Activated naive CD4-positive, alpha-beta T cell treated with anti-CD3 and anti-CD28 coated beads, Interleukin-2, amount 50 U/mL, for 24 hours (primary cell): Measurements from ENCODE around the gene AGRN.
"Not testable (repeated sequence)": the region's sequence is repeated elsewhere in the genome, so short reads cannot be mapped to it uniquely, and the experiment has no call there.

Source experiments
- H3K27ac Mint-ChIP-seq: one replicate; pipeline ENCODE4 v1.8.0; 2021; ENCODE audit warnings: mild to moderate bottlenecking, mixed read lengths
- H3K27me3 Mint-ChIP-seq: one replicate; pipeline ENCODE4 v1.8.0; 2021; ENCODE audit warnings: mixed read lengths
- H3K36me3 Mint-ChIP-seq: one replicate; pipeline ENCODE4 v1.8.0; 2021; ENCODE audit warnings: mixed read lengths
- H3K4me1 Mint-ChIP-seq: one replicate; pipeline ENCODE4 v1.8.0; 2021; ENCODE audit warnings: mixed read lengths
- H3K4me3 Mint-ChIP-seq: one replicate; pipeline ENCODE4 v1.8.0; 2021; ENCODE audit warnings: mild to moderate bottlenecking, mixed read lengths
- H3K9me3 Mint-ChIP-seq: one replicate; pipeline ENCODE4 v1.8.0; 2021; ENCODE audit warnings: mixed read lengths

The AGRN gene

DNA sequence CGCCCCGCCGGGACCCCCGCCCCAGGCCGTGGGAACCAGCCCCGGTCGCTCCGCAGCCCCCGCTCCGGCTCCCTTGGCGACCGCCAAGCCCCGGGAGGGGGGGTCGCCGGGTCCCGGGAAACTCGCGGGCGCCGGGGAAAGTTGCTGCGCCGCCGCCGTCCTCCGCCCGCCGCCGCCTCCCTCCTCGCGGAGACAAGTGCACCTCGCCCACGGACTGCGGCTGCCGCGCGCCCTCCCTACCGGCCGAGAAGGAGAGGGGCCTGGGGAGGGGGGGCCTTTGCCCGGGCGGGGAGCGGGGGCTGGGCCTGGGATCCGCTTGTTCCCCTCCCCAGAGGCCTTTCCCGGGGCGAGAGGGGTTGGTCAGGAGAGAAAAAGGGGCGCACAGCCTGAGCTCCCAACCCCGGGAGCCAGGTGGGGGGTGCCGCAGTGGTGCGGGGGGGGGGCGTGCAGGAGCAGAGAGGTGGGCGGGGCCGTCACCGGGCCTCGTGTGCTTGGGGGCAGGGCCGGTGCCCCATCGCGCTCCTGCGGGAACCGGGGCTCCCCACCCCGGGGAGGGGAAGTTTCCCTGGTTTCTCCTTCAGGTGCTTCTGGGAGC is 592 bp downstream of the AGRN start:
- Mint-ChIP-seq H3K4me3 (no peak overlapping the region), H3K36me3 (no peaks in the 10 kb centered on the region), H3K27me3 (no peaks in the 10 kb centered on the region), H3K4me1 (peaks cover 13% of the 10 kb centered on the region), H3K27ac (no peak overlapping the region), H3K9me3 (no peaks in the 10 kb centered on the region)

DNA sequence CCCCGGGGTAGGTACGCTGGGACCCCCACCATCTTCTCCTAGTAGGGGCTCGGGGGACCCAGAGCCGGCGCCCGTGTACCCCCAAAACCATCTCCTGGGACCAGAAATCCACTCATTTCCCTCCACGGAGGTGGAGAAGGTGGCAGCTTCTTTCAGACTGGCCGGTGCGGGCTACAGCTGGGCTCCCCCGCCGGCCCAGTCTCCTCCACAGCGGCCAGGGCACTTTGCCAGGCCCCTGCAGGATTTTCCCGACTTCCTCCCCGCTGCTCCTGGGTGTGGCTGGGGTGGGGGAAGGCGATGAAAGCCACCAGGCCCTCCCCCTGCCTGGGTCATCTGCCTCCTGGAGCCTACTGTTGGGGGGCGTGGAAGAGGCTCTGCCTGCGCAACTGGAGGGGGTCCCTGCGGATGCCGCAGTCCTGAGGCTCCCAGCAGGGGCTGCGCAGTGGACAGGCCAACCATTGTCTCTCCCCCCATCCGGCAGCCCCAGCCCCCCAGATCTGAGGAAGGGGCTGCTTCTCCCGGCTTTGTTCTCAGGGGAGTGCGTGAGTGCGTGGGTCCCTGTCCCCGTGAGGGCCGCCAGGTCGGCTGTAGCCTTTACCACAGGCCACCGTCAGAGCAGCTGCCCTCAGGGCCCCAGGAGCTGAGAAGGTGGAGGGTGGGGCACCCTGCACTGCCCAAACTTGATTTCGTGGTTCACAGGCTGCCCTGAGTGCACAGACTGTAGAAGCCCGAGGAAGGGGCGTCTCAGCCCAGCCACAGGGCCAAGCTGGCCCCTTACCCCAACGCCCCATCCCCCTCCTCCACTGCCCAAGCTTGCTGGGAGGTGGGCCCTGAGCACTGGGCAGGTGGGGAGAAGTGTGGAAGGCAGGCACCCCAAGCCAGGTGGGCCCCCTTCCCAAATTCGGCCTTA is 1.3 kb downstream of the AGRN start:
- H3K4me3 Mint-ChIP-seq: no peak overlapping the region
- no peak overlapping the region for H3K27ac Mint-ChIP-seq
- H3K4me1 Mint-ChIP-seq: peaks cover 13% of the 10 kb centered on the region
- H3K9me3 Mint-ChIP-seq: no peaks in the 10 kb centered on the region
- H3K27me3 Mint-ChIP-seq: no peaks in the 10 kb centered on the region
- H3K36me3 Mint-ChIP-seq: no peaks in the 10 kb centered on the region

DNA sequence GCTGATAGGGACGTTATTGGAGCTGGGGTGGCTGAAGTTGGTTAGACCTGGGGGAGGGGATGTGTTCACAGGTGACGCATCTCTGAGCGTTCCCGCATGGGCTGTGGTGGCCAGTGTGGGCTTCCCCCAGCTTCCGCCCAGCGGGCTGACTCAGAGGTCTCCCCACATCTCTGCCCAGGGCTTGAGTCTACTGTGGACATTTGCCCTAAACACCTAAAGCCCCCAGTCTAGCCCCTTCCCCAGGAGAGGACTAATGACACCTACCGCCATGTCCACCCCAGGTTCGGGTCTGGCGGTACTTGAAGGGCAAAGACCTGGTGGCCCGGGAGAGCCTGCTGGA is 2.0 kb downstream of the AGRN start:
- Mint-ChIP-seq H3K36me3 (no peaks in the 10 kb centered on the region), H3K27ac (no peak overlapping the region), H3K4me1 (peaks cover 13% of the 10 kb centered on the region), H3K27me3 (no peaks in the 10 kb centered on the region), H3K9me3 (no peaks in the 10 kb centered on the region), H3K4me3 (peak overlapping the region; percentile 15)

DNA sequence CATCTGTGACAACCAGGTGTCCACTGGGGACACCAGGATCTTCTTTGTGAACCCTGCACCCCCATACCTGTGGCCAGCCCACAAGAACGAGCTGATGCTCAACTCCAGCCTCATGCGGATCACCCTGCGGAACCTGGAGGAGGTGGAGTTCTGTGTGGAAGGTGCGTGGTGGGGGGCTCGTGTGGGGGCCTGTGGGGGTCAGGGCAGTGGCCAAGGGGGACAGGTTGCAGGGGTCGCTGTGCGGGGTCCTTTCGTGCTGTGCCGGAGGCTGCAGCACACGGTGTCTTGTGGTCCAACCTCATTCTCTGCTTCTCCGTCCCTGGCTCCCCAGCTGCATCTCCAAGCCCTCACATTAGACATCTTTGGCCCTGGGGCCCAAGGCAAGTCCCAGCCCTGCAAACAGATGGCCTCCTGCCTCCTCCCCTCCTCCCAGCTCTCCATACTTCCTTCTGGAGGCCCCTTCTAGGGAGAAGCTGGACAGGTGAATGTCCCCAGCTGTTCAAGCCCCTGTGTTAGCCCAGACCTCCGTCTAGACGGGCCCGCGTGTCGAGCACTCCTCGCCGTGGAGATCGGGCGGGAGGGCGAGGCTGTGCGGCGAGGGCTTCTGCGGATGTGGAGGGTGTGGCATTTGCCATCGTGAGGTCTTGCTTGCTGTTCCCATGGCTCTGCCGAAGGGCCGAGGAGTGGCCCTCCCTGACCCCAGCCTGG is 2.5 kb downstream of the AGRN start:
- no peaks in the 10 kb centered on the region for H3K36me3 Mint-ChIP-seq
- no peaks in the 10 kb centered on the region for H3K9me3 Mint-ChIP-seq
- peaks cover 9% of the 10 kb centered on the region for H3K4me1 Mint-ChIP-seq
- no peak overlapping the region for H3K27ac Mint-ChIP-seq
- H3K4me3 Mint-ChIP-seq: no peak overlapping the region
- no peaks in the 10 kb centered on the region for H3K27me3 Mint-ChIP-seq

DNA sequence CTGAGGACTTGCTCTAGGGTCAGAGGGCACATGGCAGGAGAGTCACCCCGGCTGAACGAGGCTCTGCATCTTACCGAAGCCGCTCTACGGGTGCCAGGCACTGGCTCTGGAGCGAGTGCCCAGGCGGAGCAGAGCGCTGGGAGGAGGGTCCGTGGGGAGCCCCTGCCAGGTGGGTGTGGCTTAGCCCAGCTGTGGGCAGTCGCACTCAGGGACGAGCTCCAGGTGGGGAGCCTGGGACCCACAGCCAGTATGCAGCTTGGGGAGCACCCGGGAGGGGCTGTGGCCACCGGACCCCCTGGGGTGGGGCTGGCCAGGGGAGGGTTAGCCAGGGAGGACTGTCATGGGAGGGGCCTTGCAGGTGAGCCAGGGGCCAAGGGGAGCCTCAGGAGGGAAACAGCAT is 3.8 kb downstream of the AGRN start:
- Mint-ChIP-seq H3K4me3 (no peak overlapping the region), H3K9me3 (no peaks in the 10 kb centered on the region), H3K27ac (no peak overlapping the region), H3K36me3 (no peaks in the 10 kb centered on the region), H3K4me1 (peaks cover 6% of the 10 kb centered on the region), H3K27me3 (no peaks in the 10 kb centered on the region)

DNA sequence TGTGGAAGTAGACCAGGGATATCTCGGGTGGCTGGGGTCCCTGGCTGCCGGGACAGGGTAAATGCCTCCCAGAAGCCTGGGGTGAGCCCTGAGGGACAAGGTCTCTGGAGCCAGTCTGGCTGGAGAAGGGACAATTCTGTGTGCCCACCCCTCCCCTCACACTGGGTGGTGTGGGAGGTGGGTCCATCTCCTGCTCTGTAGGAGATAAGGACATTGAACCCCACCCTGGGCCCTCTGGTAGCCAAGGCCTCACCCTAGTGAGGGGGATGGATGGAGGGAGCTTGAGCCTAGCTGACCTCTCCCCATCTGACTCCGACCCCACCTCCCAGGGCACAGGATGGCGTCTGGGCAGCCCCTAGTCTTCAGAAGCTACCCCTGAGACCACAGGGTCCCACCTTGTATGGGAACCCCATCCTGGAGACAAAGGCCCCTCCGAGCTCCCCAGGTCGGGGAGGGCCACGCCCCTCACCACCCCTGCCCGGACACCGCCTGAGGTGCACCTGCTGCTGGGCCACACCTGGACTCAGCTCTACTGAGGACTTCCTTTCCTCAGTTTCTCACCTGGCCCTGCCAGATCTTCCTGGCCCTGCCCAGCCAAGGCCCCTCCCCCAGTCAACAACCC is 4.3 kb downstream of the AGRN start:
- H3K36me3 Mint-ChIP-seq: no peaks in the 10 kb centered on the region

DNA sequence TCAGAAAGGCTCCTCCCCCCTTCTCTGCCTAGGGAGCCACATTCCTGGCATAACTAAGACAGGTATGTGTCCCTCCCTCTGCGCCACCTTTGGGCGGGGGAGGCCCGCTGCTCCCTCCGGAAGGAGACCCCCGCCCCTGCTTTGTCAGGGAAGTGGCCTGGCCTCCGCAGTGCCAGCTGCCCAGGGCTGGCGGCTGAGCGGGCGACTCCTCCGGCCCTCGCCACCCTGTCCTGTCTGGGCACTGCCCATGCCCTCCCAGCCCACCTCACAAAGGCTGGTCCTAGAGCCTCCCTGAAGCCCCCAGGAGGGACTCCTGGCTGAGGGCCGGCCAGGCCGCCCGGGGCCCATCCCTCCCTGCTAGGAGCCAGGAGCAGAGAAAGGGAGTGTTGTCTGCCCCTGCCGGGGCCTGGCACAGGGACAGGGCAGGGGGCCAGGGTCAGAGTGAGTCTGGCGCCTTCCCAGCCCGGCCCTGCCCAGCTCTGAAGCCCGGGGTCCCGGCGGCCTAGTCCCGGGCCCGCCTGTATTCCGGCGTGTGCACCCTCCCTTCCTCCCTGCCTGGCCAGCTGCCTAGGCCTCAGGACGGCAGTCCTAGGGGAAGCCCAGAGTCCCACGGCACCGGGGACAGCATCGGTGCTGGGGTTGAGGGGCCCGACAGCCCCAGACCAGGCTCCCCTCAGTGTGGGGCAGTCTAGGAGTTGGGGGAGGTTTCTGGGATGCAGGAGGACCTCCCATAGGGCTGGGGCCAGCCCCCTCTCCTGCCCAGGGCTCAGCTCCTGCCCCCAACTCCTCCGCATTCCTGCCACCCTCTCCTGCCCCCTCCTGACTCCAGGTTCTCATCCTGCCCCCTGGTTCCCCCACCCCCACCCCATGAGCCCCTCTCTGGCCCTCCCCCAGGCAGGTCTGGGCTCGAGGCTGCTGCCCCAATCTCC is 5.1 kb downstream of the AGRN start:
- Mint-ChIP-seq H3K4me3 (no peak overlapping the region), H3K27ac (no peak overlapping the region), H3K36me3 (no peaks in the 10 kb centered on the region), H3K27me3 (no peaks in the 10 kb centered on the region), H3K9me3 (no peaks in the 10 kb centered on the region), H3K4me1 (peaks cover 6% of the 10 kb centered on the region)

More for the DNA sequence above, 4.3 kb downstream of the AGRN start:
- peaks cover 6% of the 10 kb centered on the region for H3K4me1 Mint-ChIP-seq
- no peak overlapping the region for H3K4me3 Mint-ChIP-seq
- H3K27ac Mint-ChIP-seq: no peak overlapping the region
- no peaks in the 10 kb centered on the region for H3K9me3 Mint-ChIP-seq
- no peaks in the 10 kb centered on the region for H3K27me3 Mint-ChIP-seq

DNA sequence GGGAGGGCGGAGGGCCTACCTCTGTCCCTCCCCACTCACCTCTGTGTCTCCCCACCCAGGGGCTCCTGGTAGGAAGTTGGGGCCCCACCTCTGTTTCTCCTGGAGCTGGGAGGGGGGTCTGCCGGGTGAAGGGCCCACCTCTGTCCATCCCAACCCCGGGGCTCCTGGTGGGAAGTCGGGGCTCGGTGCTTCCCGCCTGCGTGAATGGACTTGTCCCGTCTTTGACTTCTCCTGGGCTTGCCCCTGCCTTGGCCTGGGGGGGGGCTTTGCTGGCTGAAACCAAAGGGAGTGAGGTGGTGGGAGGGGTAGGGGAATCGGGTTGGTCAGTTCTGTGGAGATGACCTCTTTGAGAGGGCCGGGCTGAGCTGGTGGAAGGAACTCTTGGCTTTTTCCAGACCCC is 5.8 kb downstream of the AGRN start:
- no peaks in the 10 kb centered on the region for H3K27me3 Mint-ChIP-seq
- peaks cover 6% of the 10 kb centered on the region for H3K4me1 Mint-ChIP-seq
- no peak overlapping the region for H3K4me3 Mint-ChIP-seq
- H3K36me3 Mint-ChIP-seq: no peaks in the 10 kb centered on the region
- no peaks in the 10 kb centered on the region for H3K9me3 Mint-ChIP-seq
- no peak overlapping the region for H3K27ac Mint-ChIP-seq

DNA sequence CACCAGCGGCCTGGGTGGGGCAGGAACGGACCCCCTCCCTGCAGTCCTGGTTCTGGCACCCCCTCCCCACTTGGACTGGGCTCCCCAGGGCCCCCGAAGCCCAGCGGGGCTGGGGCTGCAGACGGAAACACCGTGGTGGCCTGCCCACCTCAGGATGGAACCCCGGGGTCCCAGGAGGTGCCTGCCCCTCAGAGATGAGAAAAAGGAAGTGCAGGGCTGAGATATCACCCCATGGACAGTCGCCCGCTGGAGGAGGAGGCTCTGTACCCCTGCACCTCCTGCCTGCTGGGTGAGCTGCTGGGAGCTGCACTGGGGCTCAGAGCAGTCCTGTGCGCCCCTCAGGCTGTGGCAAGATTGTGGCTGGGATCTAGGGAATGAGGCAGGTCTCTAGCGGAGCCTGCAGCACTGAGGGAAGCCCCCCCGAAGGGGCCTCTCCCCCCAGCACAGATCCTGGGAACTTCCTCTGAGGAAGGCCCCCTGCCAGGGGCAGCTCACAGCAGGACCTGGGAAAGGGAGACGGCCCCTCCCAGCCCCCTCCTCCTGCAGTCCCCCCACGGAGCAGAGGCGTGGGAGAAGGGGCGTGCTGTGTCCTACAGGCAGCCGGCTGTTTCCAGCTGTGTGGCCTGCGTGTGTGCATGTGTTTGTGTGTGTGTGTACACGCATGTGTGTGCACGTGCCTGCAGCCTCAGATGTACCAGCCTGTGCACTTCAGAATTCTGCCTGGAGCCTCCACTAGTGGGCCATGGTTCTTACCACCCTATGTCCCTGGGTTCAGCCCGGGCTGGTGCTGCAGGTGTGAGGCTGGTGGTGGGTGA is 6.9 kb downstream of the AGRN start:
- no peak overlapping the region for H3K27ac Mint-ChIP-seq
- H3K9me3 Mint-ChIP-seq: no peaks in the 10 kb centered on the region
- no peaks in the 10 kb centered on the region for H3K36me3 Mint-ChIP-seq
- peaks cover 6% of the 10 kb centered on the region for H3K4me1 Mint-ChIP-seq
- no peak overlapping the region for H3K4me3 Mint-ChIP-seq
- H3K27me3 Mint-ChIP-seq: no peaks in the 10 kb centered on the region

DNA sequence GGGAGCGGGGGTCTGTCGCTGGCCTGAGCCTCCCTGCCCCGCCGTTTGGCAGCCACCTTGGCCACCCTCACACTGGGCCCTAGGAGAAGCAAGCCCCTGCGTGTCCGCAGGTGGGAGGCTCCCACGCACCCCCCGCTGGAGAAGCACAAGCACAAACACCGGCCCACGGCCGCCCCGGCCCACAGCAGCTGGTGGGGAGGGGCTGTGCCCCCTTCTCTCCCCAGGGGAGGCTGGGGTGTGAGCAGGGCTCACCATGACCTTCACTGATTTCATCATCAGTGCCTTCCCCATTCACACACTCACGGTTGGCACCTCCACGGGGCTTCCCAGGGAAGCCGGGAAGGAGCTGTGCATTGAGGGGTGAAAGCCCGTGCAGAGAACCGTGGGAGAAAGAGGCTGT is 7.9 kb downstream of the AGRN start:
- no peaks in the 10 kb centered on the region for H3K27me3 Mint-ChIP-seq
- H3K36me3 Mint-ChIP-seq: no peaks in the 10 kb centered on the region
- peaks cover 5% of the 10 kb centered on the region for H3K4me1 Mint-ChIP-seq
- H3K9me3 Mint-ChIP-seq: no peaks in the 10 kb centered on the region
- no peak overlapping the region for H3K27ac Mint-ChIP-seq
- H3K4me3 Mint-ChIP-seq: no peak overlapping the region

DNA sequence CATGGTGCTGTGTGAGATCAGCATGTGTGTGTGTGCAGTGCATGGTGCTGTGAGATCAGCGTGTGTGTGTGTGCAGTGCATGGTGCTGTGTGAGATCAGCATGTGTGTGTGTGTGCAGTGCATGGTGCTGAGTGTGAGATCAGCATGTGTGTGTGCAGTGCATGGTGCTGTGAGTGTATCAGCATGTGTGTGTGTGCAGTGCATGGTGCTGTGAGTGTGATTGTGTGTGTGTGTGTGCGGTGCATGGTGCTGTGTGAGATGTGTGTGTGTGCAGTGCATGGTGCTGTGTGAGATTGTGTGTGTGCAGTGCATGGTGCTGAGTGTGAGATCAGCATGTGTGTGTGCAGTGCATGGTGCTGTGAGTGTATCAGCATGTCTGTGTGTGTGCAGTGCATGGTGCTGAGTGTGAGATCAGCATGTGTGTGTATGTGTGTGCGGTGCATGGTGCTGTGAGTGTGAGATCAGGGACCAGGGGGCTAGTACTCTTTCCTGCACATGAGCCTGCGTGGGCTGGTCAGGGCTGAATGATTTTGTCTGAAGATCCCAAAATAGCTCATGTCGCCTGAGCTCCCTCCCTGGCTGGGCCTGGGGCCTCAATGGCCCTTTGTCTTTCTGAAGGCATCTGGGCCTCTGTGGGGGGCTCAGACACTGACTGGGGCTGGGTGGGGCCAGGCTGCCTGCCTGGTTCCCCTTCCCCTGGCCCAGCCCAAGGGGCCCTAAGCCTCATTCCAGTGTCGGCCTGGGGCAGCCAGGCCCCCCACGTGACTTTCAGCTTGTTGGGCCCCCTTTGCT is 11.1 kb downstream of the AGRN start:
- not testable (repeated sequence) for H3K27ac Mint-ChIP-seq, H3K4me1 Mint-ChIP-seq, H3K9me3 Mint-ChIP-seq, H3K36me3 Mint-ChIP-seq, H3K27me3 Mint-ChIP-seq, H3K4me3 Mint-ChIP-seq

DNA sequence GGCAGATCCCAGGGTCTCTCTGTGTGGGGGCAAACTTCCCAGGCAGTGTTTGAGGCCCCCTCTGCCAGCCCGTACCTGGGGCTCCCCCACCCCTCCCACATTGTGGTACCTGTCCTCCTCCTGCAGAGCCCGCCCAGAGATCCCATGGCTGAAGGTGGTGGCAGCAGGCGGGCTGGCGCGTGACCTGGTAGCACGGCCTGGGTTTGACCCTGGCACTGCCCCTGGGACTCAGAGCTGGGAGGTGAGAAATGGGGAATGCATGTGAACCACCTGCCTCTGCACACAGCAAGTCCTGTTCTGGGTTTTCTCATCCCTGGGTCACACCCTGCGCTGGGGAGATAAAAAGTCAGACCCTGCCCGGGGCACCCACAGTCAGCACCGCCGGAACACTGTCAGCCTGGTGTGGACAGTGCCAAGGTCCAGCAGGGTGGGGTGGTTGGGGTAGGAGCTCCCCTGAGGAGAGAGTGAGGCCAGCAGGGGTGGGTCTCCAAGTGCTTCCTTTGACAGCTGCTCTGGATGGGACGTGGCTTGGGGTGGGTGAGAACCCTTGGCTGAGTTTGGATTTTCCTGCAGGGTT is 11.8 kb downstream of the AGRN start:
- Mint-ChIP-seq H3K9me3 (no peaks in the 10 kb centered on the region), H3K36me3 (no peaks in the 10 kb centered on the region), H3K27ac (peak overlapping the region; percentile 41), H3K27me3 (no peaks in the 10 kb centered on the region), H3K4me3 (peak overlapping the region; percentile 58), H3K4me1 (peaks cover 5% of the 10 kb centered on the region)

DNA sequence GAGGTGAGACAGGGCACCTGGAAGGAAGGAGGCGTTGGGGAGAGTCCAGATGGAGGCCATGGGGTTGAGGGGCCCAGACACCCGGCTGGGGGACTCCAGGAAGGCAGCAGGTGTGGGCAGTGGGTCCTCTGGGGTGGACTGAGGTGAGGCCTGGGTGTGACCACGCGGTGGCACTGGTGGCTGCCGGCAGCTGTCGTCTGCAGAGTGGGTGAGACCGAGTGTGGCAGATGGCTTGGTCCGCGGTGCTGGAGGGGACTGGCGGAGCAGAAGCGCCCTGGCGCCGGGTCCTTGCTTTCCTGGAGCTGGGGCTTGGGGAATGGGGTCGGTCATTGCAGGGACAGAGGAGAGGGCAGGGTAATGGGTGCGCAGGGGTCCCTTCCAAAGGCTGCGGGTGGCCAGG is 12.5 kb downstream of the AGRN start:
- Mint-ChIP-seq H3K27ac (no peak overlapping the region), H3K27me3 (no peaks in the 10 kb centered on the region), H3K36me3 (no peaks in the 10 kb centered on the region), H3K4me3 (peak overlapping the region; percentile 58), H3K4me1 (peaks cover 5% of the 10 kb centered on the region), H3K9me3 (no peaks in the 10 kb centered on the region)
